Kidney glomerular epithelial cell (primary cell): ENCODE data around the gene OR1N2.
"Not testable (repeated sequence)": the region's sequence is repeated elsewhere in the genome, so short reads cannot be mapped to it uniquely, and the experiment has no call there.

Experiments
- DNase-seq: peaks from one replicate; lab custom pipeline; 2025; lab: John Stamatoyannopoulos, UW

OR1N2 gene

DNA sequence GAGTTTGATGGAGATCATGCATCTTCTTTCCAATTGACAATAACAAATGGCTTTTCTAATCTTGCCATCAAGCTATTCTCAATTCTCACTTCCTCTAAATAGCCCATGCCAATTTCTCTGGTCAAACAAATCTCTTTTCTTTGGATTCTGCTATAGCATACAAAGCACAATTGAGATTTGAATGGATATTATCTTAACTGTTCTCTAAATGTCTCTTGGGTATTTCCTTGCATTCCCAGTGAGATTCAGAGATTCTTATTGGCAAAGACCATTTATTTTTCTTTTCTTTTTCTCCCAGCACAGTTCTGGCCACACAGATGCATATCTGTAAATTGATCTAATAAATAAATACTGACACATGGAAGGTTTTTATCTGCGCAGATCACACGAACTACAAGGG lies at the start of gene OR1N2:
TSS of gene OR1N2 (plus strand) at position 301 of the 400 bp plus-strand sequence. CDS start 100 bp downstream, outside the sequence.
- DNase-seq, result no peak

DNA sequence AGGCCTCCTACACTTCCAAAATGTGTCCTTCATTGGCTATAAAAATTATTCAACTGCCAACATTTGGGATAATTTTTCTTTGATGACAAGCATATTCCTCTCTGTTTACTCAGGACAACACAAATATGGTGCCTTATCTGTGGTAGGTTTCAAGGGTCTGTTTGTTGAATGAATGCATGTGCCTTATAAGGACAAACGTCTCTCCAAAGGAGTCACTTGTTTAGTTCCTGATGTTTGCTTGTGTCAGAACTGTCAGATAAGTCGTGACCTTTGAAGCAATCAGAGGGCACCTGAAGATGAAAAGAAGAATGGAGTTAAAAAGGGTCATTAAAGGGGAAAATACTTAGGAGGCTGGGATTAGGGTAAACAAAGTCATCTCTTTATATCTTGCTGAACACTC lies 45.9 kb upstream of the OR1N2 start:
- DNase-seq, result no peak

- DNase-seq, result no peak
Measured at GRCh38 chr9:122510502-122510901, 42.4 kb upstream of the OR1N2 start, which contains the start of gene OR1J2. Gene OR1J2 (plus strand): TSS chr9:122510802. CDS start chr9:122510802, 0 bp downstream.

DNA sequence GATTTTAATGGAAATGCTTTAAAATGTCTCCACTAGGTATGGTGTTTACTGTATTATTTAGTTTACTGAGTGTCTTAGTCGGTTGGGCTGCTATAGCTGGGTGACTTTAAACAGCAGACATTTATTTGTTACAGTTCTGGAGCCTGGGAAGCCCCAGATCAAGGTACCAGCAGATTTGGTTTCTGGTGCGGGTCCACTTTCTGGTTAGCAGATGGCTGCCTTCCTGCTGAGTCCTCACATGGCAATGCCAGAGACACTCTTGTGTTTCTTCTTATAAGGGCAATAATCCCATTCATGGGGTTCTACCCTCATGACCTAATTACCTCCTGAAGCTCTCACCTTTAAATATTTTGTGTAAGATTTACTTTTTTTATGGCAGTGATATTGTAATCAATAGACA lies 34.7 kb upstream of the OR1N2 start:
- no peak for DNase-seq

DNA sequence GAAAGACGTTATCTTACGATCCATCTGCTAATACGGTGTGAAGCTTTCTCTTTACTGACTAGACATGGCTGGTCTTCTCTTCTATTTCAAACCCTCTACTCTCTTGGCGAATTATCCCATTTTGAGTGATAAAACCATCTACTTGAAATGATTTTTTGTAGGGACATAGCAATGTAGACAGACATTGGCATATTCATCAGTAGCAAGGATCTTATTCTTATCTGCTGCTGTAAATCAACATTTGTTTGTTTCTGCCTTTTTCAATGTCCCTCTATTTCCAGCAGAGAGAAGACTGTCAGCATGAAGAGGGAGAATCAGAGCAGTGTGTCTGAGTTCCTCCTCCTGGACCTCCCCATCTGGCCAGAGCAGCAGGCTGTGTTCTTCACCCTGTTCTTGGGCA lies 34.1 kb upstream of the OR1N2 start, which contains the start of gene OR1J4:
TSS of gene OR1J4 (plus strand) at position 301 of the 400 bp plus-strand sequence. CDS start at position 301, 0 bp downstream.
- DNase-seq, result no peak

DNA sequence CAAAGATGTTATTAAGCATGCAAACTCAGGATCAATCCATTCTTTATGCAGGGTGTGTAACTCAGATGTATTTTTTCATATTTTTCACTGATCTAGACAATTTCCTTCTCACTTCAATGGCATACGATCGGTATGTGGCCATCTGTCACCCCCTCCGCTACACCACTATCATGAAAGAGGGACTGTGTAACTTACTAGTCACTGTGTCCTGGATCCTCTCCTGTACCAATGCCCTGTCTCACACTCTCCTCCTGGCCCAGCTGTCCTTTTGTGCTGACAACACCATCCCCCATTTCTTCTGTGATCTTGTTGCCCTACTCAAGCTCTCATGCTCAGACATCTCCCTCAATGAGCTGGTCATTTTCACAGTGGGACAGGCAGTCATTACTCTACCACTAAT lies 33.5 kb upstream of the OR1N2 start:
- no peak for DNase-seq

DNA sequence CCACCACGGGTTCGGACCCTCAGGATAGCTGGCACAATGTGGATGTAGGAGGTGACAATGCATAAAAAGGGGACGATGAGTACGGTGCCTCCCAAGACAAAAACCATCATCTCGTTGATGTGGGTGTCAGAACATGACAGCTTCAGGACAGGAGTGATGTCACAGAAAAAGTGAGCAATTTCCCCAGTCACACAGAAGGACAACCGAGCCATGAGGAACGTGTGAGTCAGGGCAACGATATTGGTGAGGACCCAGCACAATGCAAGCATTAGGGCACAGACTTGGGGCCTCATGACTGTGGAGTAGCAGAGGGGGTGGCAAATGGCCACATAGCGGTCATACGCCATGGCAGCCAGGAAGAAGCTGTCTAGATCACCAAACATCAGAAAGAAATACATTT lies 26.3 kb upstream of the OR1N2 start:
- DNase-seq, result no peak

GRCh38 chr9:122527193-122527592 lies 25.7 kb upstream of the OR1N2 start, which contains the start of gene OR1N1:
Gene OR1N1 (minus strand): TSS chr9:122527293. CDS start chr9:122527293, 0 bp downstream.
- DNase-seq, result no peak

DNA sequence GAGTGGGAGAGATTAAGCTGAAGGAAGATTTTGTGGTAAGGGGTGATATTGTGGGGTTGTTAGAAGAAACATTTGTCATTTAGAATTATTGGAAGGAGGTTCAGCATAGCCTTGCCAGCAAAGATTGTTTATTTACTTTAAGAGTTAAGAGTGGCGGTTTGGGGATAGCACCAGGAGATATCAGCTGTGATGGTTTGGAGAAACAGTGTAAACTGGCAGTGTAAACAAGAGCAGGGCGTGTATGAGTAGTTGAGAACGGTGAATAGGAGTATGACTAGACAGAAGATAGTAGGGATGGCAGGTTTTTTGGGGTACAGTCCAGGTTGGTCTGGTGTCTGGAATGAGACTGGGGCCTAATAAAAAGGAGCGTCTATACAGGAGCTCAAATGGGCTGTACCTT lies 21.8 kb upstream of the OR1N2 start:
- not testable (repeated sequence) for DNase-seq

DNA sequence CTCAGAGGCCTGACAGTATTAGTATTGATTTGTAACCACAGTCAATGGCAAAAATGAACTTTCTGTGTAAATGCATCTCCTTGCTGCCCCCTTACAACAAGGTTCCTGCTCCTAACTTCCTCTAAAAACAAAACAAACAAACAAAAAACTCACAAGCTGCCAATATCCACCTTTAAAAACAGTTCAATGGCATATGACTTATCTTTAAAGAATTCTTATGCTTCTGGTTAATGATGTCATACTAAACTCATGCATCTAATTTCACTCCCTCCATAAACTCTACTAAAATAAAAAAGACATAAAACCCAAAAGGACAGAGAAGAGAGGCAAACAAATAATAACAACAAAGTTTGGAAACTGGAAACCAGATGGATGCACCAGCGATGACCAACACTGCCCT lies 16.8 kb upstream of the OR1N2 start:
- no peak for DNase-seq

DNA sequence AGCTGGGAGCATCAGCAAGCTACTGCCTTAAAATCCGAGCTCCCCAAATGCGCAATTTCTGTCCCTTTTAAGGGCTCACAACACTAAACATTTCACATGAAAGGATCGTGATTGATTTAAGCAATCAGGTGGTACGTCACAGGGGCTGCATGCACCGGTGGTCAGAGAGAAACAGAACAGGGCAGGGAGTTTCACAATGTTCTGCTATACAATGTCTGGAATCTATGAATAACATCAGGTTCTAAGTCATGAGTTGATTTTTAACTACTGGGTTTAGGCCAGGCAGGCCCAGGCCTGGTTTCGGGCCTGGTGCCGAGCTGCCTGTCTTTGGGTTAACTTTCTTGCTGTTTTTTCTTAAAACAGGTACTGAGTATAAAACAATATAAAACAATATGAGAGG lies 15.8 kb upstream of the OR1N2 start:
- DNase-seq, result peak; percentile 13

DNA sequence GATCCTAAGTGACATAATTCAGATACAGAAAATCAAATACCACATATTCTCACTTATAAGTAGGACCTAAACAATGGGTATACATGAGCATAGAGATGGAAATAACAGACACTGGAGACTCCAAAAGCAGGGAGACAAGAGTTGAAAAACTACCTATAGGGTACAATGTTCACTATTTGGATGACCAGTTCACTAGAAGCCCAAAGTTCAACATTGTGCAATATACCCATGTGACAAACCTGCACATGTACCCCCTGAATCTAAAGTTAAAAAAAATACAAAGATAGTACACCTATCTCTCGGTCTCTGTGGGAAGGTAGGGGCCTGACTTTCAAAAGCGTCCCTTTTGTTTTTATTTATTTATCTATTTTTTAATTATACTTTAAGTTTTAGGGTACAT lies 14.2 kb upstream of the OR1N2 start:
- DNase-seq, result no peak

DNA sequence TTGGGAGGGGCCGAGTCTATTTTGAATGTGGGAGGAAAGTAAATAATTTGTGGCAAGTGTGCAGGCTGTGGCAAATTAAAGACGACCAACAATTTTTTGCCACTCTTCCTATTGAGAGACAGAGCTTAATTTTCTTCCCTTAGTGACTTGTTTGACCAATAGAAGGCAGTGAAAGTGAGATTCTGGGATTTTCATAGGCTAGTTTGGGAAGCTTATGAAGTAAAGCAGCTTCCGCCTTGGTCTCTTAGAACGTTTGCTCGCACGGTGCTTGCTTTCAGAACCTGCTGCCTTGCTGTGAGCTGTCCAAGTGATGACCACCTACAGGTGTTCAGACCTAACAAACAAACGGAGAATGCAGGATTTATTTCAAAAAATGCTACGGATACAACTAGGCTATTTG lies 6.7 kb upstream of the OR1N2 start:
- no peak for DNase-seq

- DNase-seq, result no peak
Measured at GRCh38 chr9:122551371-122551770, 1.5 kb upstream of the OR1N2 start.

- no peak for DNase-seq
Measured at GRCh38 chr9:122561446-122561845, 8.5 kb downstream of the OR1N2 start.

- DNase-seq, result no peak
Measured at GRCh38 chr9:122562134-122562760, 9.3 kb downstream of the OR1N2 start.

- no peak for DNase-seq
Measured at GRCh38 chr9:122567901-122568300, 15.0 kb downstream of the OR1N2 start.

DNA sequence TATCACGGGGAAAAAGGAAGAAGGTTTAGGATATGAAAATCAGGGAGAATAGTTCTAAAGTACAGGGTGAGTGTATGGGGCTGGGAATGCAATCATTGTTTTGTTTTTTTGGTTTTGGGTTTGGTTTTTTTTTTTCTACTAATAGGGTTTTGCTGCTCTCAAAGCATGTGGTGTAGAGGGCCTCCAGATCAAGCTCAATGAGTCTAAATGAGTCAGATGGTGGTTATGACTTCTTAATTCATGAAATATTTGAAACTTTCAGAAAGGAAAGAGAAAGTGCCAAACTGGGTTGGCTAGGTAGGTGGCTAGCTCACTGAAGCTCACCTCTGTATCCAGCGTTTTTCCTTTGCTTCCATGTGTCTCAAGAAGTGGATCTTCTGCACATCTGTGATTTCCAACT lies 19.5 kb downstream of the OR1N2 start:
- no peak for DNase-seq

- DNase-seq, result no peak
Measured at GRCh38 chr9:122579874-122580273, 27.0 kb downstream of the OR1N2 start.

DNA sequence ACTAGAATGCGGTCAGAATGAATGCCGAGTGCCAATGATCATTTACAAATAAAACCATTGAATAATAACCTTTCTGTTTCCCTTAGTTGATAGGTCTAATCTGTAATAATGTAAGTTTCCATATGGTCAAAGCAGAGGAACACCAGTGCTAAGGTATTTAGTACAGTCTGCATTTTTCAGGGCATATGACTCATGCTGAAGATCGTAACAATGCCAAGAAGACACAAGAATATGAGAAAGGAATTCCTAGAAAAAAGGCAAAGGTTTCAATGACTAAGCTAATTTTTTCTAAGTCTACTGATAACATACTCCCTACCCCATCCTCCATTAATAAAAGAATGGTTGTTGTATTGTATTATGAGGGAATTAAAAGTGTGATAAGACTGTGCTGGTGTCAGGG lies 27.4 kb downstream of the OR1N2 start:
- DNase-seq, result peak; percentile 37

GRCh38 chr9:122583284-122583683 lies 30.4 kb downstream of the OR1N2 start, which contains the start of gene OR1L8:
Gene OR1L8 (minus strand): TSS chr9:122583384. CDS start chr9:122568477, 14,907 bp downstream.
- not testable (repeated sequence) for DNase-seq
